Measurements from ENCODE around the gene NUPR2. TPM values are rescaled to one million over a fixed set of nuclear protein-coding genes. Genes with fewer than 3 reads are reported as not detected.
"Not testable (repeated sequence)": the region's sequence is repeated elsewhere in the genome, so short reads cannot be mapped to it uniquely, and the experiment has no call there.

Gene NUPR2
- polyA plus RNA-seq, 1 donor (not counting 4 experiments of a cell fraction or from before 2014, with no cell fraction given), result not detected

DNA sequence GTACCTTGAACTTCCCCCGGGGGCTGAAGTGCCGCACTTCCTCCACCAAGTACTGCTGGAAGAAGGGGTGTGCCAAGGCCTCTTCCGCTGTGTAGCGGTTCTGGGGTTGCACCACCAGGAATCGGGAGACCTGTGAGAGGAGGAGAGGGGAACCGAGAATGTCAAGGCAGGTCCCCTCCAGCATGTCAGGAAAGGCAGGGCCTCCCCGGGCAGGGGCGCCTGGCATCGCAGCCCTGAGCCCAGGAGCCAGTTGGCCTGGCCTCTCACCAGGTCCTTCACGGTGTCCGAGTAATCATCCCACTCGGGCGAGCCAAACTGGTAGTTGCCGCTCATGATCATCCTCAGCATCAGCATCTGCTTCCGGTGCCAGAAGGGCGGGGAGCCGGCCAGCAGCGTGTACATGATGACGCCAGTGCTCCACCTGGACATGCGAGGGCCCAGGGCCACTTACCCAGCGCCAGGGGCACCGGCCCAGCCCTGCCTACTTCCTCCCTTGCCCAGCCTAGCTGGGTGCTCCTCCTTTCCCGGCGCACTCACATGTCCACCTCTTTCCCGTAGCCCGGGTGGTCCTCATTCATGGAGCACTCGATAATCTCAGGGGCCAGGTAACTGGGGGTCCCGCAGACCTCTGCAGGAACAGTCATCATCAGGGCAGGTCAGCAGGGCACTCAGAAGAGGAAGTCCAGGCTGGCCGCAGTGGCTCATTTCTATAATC, 34.4 kb downstream of the NUPR2 start:
- Histone ChIP-seq H3K9me1 (ENCODE audit: control insufficient read depth, extremely low read depth, insufficient read depth, low read length) (no peaks in the 10 kb centered on the region), H4K20me1 (ENCODE audit: control insufficient read depth, extremely low read depth, insufficient read depth, low read length) (peaks cover 3% of the 10 kb centered on the region), H3K9ac (ENCODE audit: control insufficient read depth, extremely low read depth, insufficient read depth, low read length) (no peak overlapping the region), H3K27ac (ENCODE audit: control insufficient read depth, insufficient read depth, low read length) (no peak overlapping the region), H3K9me3 (ENCODE audit: control insufficient read depth, low read depth, low read length) (no peaks in the 10 kb centered on the region), H3K4me2 (ENCODE audit: control insufficient read depth, extremely low read depth, insufficient read depth, low read depth, low read length) (no peak overlapping the region), H3K36me3 (ENCODE audit: control insufficient read depth in 2 of 2, extremely low read depth in 1 of 2, insufficient read depth in 2 of 2, low read length in 2 of 2) (peaks cover 21 to 27% of the 10 kb centered on the region in 2 experiments), H3K79me2 (ENCODE audit: control insufficient read depth, insufficient read depth, low read length) (no peaks in the 10 kb centered on the region), H3K4me1 (ENCODE audit: control insufficient read depth, extremely low read depth, insufficient read depth, low read length) (no peaks in the 10 kb centered on the region), H2AFZ (ENCODE audit: control insufficient read depth, low read length) (no peak overlapping the region), H3K4me3 (ENCODE audit: control insufficient read depth in 2 of 3, extremely low read depth in 1 of 3, insufficient read depth in 2 of 3, low read depth in 1 of 3, low read length in 3 of 3) (no peak overlapping the region), H3K27me3 (ENCODE audit: control insufficient read depth, extremely low read depth, insufficient read depth, low read length) (no peaks in the 10 kb centered on the region)
- FAIRE-seq, result no peak
- dilution Hi-C loops (cut with MboI; ENCODE audit: extremely low pct_ligation_motif_present, low sequenced_read_pairs), result no loop called here
- DNase-seq (ENCODE audit: low read depth, low spot score), result no peak
- TF ChIP-seq EZH2 (IDR thresholded peaks at IDR 0.05; ENCODE audit: low read length), result no peak
- TF ChIP-seq, protein P1, sequence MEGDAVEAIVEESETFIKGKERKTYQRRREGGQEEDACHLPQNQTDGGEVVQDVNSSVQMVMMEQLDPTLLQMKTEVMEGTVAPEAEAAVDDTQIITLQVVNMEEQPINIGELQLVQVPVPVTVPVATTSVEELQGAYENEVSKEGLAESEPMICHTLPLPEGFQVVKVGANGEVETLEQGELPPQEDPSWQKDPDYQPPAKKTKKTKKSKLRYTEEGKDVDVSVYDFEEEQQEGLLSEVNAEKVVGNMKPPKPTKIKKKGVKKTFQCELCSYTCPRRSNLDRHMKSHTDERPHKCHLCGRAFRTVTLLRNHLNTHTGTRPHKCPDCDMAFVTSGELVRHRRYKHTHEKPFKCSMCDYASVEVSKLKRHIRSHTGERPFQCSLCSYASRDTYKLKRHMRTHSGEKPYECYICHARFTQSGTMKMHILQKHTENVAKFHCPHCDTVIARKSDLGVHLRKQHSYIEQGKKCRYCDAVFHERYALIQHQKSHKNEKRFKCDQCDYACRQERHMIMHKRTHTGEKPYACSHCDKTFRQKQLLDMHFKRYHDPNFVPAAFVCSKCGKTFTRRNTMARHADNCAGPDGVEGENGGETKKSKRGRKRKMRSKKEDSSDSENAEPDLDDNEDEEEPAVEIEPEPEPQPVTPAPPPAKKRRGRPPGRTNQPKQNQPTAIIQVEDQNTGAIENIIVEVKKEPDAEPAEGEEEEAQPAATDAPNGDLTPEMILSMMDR (optimal IDR thresholded peaks at IDR 0.05 in 1 of 3, IDR thresholded peaks at IDR 0.05 in 1 of 3, conservative IDR thresholded peaks at IDR 0.05 in 1 of 3; ENCODE audit: extremely low read depth in 1 of 3, insufficient read depth in 2 of 3, low read length in 3 of 3), result no peak

DNA sequence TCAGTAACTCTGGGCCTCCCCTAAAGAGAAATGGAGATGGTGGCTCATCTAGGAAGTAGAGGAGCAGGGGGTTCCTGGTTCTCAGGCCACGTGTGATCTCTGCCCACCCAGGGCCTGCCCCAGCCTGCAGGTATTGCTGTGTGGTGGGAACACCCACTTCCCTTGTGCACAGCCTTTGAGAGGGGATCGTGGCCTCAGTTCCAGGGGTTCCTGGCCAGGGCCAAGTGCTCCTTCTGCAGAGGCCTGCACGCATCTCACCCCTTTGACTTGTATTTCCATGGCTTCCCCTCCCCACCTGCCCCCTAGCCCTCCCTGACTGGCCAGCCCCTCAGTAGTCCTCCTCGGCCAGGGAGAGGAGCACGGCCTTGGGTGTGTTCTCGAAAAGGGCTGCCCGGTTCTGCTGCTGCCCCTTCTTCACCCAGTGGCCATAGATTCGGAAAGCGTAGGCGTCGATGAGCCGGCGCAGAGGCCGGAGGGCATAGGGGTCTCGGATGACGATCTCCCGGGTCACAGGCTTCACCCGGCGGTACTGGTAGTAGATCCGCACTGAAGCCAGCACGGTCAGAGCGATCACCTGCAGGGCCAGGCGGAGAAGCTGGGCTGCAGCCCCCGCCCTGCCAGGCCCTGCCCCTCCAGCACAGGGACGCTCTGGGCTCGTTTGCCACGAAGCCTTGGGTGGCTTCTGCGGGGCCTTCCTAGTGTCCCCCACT, 35.3 kb downstream of the NUPR2 start:
- H3K4me1 ChIP-seq (ENCODE audit: control insufficient read depth, extremely low read depth, insufficient read depth, low read length); DNase-seq (ENCODE audit: low read depth, low spot score); H3K4me2 ChIP-seq (ENCODE audit: control insufficient read depth, extremely low read depth, insufficient read depth, low read depth, low read length); H3K9me1 ChIP-seq (ENCODE audit: control insufficient read depth, extremely low read depth, insufficient read depth, low read length); H2AFZ ChIP-seq (ENCODE audit: control insufficient read depth, low read length); H3K27me3 ChIP-seq (ENCODE audit: control insufficient read depth, extremely low read depth, insufficient read depth, low read length); H4K20me1 ChIP-seq (ENCODE audit: control insufficient read depth, extremely low read depth, insufficient read depth, low read length); H3K27ac ChIP-seq (ENCODE audit: control insufficient read depth, insufficient read depth, low read length); H3K9me3 ChIP-seq (ENCODE audit: control insufficient read depth, low read depth, low read length); FAIRE-seq; dilution Hi-C loops (cut with MboI; ENCODE audit: extremely low pct_ligation_motif_present, low sequenced_read_pairs); H3K9ac ChIP-seq (ENCODE audit: control insufficient read depth, extremely low read depth, insufficient read depth, low read length); H3K79me2 ChIP-seq (ENCODE audit: control insufficient read depth, insufficient read depth, low read length); H3K4me3 ChIP-seq (ENCODE audit: control insufficient read depth in 2 of 3, extremely low read depth in 1 of 3, insufficient read depth in 2 of 3, low read depth in 1 of 3, low read length in 3 of 3): not testable (repeated sequence)
- peaks cover 21 to 27% of the 10 kb centered on the region in 2 experiments for H3K36me3 ChIP-seq (ENCODE audit: control insufficient read depth in 2 of 2, extremely low read depth in 1 of 2, insufficient read depth in 2 of 2, low read length in 2 of 2)

Measured in keratinocyte (primary cell).